A549 (cell line): ENCODE data around the gene FER1L5.

Source experiments
- EP300 ChIP-seq, 2 experiments: fragments of >200 bp; sonication (Bioruptor Twin); formaldehyde crosslinking; IDR thresholded peaks; 2 replicates in 1 of 2; 3 replicates in 1 of 2; pipeline ENCODE4 v1.6.1; 2016 to 2017
- HEYL ChIP-seq: fragments of 250-450 bp; sonication (Bioruptor Pico); IDR thresholded peaks from 2 replicates; pipeline ENCODE4 v1.8.0; 2021; ENCODE audit warnings: mild to moderate bottlenecking, moderate library complexity
- HOXA7 ChIP-seq: fragments of 250-450 bp; sonication (Bioruptor Pico); IDR thresholded peaks from 2 replicates; pipeline ENCODE4 v1.5.0; 2020; ENCODE audit warnings: mild to moderate bottlenecking, moderate library complexity
- KDM1A ChIP-seq: fragments of 200-600 bp; sonication (generic); IDR thresholded peaks from 2 replicates; pipeline ENCODE4 v1.6.1; 2016; ENCODE audit warnings: low read depth, mild to moderate bottlenecking
- MYC ChIP-seq: IDR thresholded peaks from 2 replicates; pipeline ENCODE4 v1.6.1; 2012; ENCODE audit warnings: mild to moderate bottlenecking, inconsistent platforms, low read length, improper control_type of control experiment, borderline replicate concordance
- NR3C1 ChIP-seq: fragments of >200 bp; sonication (Bioruptor Twin); formaldehyde crosslinking; IDR thresholded peaks from 3 replicates; pipeline ENCODE4 v1.6.1; 2017
- POLR2A ChIP-seq: IDR thresholded peaks from 2 replicates; pipeline ENCODE4 v1.6.1; 2012; ENCODE audit warnings: mild to moderate bottlenecking, low read length
- RAD21 ChIP-seq, 2 experiments: fragments of >200 bp in 1 of 2; sonication (Bioruptor Twin) in 1 of 2; formaldehyde crosslinking in 1 of 2; IDR thresholded peaks in 1 of 2; conservative IDR thresholded peaks in 1 of 2; 2 replicates in 1 of 2; 3 replicates in 1 of 2; pipeline ENCODE4 v1.6.1; 2012 to 2018; ENCODE audit warnings: inconsistent platforms in 1 of 2
- RNF2 ChIP-seq: fragments of 200-600 bp; sonication (generic); IDR thresholded peaks from 2 replicates; pipeline ENCODE4 v1.6.1; 2016; ENCODE audit warnings: low read depth, mild to moderate bottlenecking, antibody characterized with exemption, moderate library complexity, borderline replicate concordance
- SREBF2 ChIP-seq: fragments of 450-650 bp; IDR thresholded peaks from 2 replicates; pipeline ENCODE4 v1.6.1; 2014; ENCODE audit warnings: mild to moderate bottlenecking, moderate library complexity
- TF ChIP-seq, protein P1 (sequence below): IDR thresholded peaks from 2 replicates; pipeline ENCODE4 v1.6.1; 2012
- TF ChIP-seq, protein P2 (sequence below): fragments of >200 bp; sonication (Bioruptor Twin); formaldehyde crosslinking; IDR thresholded peaks from 3 replicates; pipeline ENCODE4 v1.5.1; 2016
- TF ChIP-seq, protein P3 (sequence below): fragments of 200-600 bp; sonication (generic); IDR thresholded peaks from 2 replicates; pipeline ENCODE4 v1.6.1; 2016; ENCODE audit warnings: antibody characterized with exemption, mild to moderate bottlenecking, moderate library complexity

- TF ChIP-seq, protein P1, sequence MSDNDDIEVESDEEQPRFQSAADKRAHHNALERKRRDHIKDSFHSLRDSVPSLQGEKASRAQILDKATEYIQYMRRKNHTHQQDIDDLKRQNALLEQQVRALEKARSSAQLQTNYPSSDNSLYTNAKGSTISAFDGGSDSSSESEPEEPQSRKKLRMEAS: no peak
- TF ChIP-seq NR3C1 (no peak), EP300 (IDR thresholded peaks at IDR 0.05) (no peak), SREBF2 (no peak), RAD21 (conservative IDR thresholded peaks at IDR 0.05 in 1 of 2, IDR thresholded peaks at IDR 0.05 in 1 of 2) (0 out of 5 replicates have a peak, but pooled peaks of 1 of the 2 experiments have one; percentile 12), POLR2A (no peak), RNF2 (no peak), HEYL (no peak), HOXA7 (CRISPR knock-in tag) (no peak), MYC (no peak), KDM1A (no peak)
- TF ChIP-seq, protein P2, sequence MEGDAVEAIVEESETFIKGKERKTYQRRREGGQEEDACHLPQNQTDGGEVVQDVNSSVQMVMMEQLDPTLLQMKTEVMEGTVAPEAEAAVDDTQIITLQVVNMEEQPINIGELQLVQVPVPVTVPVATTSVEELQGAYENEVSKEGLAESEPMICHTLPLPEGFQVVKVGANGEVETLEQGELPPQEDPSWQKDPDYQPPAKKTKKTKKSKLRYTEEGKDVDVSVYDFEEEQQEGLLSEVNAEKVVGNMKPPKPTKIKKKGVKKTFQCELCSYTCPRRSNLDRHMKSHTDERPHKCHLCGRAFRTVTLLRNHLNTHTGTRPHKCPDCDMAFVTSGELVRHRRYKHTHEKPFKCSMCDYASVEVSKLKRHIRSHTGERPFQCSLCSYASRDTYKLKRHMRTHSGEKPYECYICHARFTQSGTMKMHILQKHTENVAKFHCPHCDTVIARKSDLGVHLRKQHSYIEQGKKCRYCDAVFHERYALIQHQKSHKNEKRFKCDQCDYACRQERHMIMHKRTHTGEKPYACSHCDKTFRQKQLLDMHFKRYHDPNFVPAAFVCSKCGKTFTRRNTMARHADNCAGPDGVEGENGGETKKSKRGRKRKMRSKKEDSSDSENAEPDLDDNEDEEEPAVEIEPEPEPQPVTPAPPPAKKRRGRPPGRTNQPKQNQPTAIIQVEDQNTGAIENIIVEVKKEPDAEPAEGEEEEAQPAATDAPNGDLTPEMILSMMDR: no peak
- TF ChIP-seq, protein P3, sequence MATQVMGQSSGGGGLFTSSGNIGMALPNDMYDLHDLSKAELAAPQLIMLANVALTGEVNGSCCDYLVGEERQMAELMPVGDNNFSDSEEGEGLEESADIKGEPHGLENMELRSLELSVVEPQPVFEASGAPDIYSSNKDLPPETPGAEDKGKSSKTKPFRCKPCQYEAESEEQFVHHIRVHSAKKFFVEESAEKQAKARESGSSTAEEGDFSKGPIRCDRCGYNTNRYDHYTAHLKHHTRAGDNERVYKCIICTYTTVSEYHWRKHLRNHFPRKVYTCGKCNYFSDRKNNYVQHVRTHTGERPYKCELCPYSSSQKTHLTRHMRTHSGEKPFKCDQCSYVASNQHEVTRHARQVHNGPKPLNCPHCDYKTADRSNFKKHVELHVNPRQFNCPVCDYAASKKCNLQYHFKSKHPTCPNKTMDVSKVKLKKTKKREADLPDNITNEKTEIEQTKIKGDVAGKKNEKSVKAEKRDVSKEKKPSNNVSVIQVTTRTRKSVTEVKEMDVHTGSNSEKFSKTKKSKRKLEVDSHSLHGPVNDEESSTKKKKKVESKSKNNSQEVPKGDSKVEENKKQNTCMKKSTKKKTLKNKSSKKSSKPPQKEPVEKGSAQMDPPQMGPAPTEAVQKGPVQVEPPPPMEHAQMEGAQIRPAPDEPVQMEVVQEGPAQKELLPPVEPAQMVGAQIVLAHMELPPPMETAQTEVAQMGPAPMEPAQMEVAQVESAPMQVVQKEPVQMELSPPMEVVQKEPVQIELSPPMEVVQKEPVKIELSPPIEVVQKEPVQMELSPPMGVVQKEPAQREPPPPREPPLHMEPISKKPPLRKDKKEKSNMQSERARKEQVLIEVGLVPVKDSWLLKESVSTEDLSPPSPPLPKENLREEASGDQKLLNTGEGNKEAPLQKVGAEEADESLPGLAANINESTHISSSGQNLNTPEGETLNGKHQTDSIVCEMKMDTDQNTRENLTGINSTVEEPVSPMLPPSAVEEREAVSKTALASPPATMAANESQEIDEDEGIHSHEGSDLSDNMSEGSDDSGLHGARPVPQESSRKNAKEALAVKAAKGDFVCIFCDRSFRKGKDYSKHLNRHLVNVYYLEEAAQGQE: no peak
Observed at GRCh38 chr2:96602330-96602823, 40.2 kb upstream of the FER1L5 start.
